DOHH2 (cell line): ENCODE measurements around the gene ABCD3.

ENCODE experiments used
- H3F3A ChIP-seq: fragments of 200-600 bp; sonication (generic), shearing (Covaris generic); 2 replicates; pipeline ENCODE4 v1.6.0; 2016; ENCODE audit warnings: antibody characterized with exemption, mild to moderate bottlenecking; ENCODE audit not compliant: control insufficient read depth, insufficient read depth
- H3K27ac ChIP-seq: fragments of 200-600 bp; sonication (generic); 2 replicates; pipeline ENCODE4 v1.5.1; 2014; ENCODE audit warnings: low read depth, mild to moderate bottlenecking, low read length, moderate library complexity
- H3K27me3 ChIP-seq: fragments of 200-600 bp; sonication (generic); 2 replicates; pipeline ENCODE4 v1.6.1; 2014; ENCODE audit warnings: mild to moderate bottlenecking, low read length, mixed read lengths; ENCODE audit not compliant: control insufficient read depth
- H3K36me3 ChIP-seq: fragments of 200-600 bp; sonication (generic); 2 replicates; pipeline ENCODE4 v1.6.1; 2014; ENCODE audit warnings: mild to moderate bottlenecking, low read length, moderate library complexity, mixed read lengths; ENCODE audit not compliant: control insufficient read depth
- H3K4me1 ChIP-seq: fragments of 200-600 bp; sonication (generic); 2 replicates; pipeline ENCODE4 v1.6.1; 2014; ENCODE audit warnings: mild to moderate bottlenecking, low read length, mixed read lengths; ENCODE audit not compliant: control insufficient read depth
- H3K4me2 ChIP-seq: fragments of 200-600 bp; sonication (generic); 2 replicates; pipeline ENCODE4 v1.6.0; 2014; ENCODE audit warnings: mild to moderate bottlenecking, low read length, moderate library complexity
- H3K4me3 ChIP-seq: fragments of 200-600 bp; sonication (generic); 2 replicates; pipeline ENCODE4 v1.5.1; 2014; ENCODE audit warnings: mild to moderate bottlenecking, low read length, mixed read lengths
- H3K79me2 ChIP-seq: fragments of 200-600 bp; sonication (generic); 2 replicates; pipeline ENCODE4 v1.6.1; 2014; ENCODE audit warnings: mild to moderate bottlenecking, low read length, mixed read lengths; ENCODE audit not compliant: control insufficient read depth
- H3K9me2 ChIP-seq: fragments of 200-600 bp; sonication (generic); replicated peaks from 2 replicates; pipeline ENCODE4 v1.6.1; 2014; ENCODE audit warnings: mild to moderate bottlenecking, low read length, mixed read lengths; ENCODE audit not compliant: control insufficient read depth
- H3K9me3 ChIP-seq: fragments of 200-600 bp; sonication (generic); 2 replicates; pipeline ENCODE4 v1.6.1; 2014; ENCODE audit warnings: antibody characterized with exemption, low read length, mixed read lengths; ENCODE audit not compliant: control insufficient read depth, insufficient read depth
- H4K20me1 ChIP-seq: fragments of 200-600 bp; sonication (generic); 2 replicates; pipeline ENCODE4 v1.6.0; 2014; ENCODE audit warnings: low read depth, mild to moderate bottlenecking, antibody characterized with exemption, low read length, moderate library complexity; ENCODE audit not compliant: control insufficient read depth, insufficient read depth
- EZH2phosphoT487 ChIP-seq: fragments of 200-600 bp; sonication (generic); IDR thresholded peaks from 2 replicates; pipeline ENCODE4 v1.6.1; 2017; ENCODE audit warnings: borderline replicate concordance, mild to moderate bottlenecking, antibody characterized with exemption, low read length, moderate library complexity, mixed read lengths
- TF ChIP-seq, protein P1 (sequence below): fragments of 200-600 bp; sonication (generic); IDR thresholded peaks from one replicate; pipeline ENCODE4 v1.5.1; 2014; ENCODE audit warnings: antibody characterized with exemption, mild to moderate bottlenecking, low read depth, low read length; ENCODE audit not compliant: poor library complexity, severe bottlenecking

ABCD3 gene

DNA sequence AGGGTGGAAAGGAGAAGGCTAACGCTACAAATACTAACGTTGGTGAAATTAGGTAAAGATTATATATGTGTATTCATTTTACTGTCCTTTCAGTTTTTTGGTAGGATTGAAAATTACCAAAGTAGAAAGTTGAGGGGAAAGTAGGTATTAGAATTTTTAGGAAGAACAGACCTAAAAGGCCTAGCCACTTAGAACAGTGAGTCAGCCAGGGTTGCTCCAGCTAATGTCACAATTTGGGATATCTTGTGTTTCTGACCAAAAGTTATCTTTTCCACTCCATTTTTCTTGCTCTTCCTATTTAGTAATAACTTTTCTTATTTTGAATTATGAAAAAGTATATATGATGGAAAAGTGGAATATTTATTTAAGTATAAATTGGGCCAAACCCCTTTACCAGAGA is 83.2 kb downstream of the ABCD3 start:
- no peaks in the 10 kb centered on the region for H3K4me1 ChIP-seq
- no peak overlapping the region for H3K27ac ChIP-seq
- no peaks in the 10 kb centered on the region for H3K9me3 ChIP-seq
- peaks cover 29% of the 10 kb centered on the region for H3K36me3 ChIP-seq
- no peaks in the 10 kb centered on the region for H3F3A ChIP-seq
- H4K20me1 ChIP-seq, result no peaks in the 10 kb centered on the region
- H3K27me3 ChIP-seq, result no peaks in the 10 kb centered on the region
- H3K79me2 ChIP-seq, result no peaks in the 10 kb centered on the region
- TF ChIP-seq EZH2phosphoT487, result no peak
- TF ChIP-seq, protein P1, sequence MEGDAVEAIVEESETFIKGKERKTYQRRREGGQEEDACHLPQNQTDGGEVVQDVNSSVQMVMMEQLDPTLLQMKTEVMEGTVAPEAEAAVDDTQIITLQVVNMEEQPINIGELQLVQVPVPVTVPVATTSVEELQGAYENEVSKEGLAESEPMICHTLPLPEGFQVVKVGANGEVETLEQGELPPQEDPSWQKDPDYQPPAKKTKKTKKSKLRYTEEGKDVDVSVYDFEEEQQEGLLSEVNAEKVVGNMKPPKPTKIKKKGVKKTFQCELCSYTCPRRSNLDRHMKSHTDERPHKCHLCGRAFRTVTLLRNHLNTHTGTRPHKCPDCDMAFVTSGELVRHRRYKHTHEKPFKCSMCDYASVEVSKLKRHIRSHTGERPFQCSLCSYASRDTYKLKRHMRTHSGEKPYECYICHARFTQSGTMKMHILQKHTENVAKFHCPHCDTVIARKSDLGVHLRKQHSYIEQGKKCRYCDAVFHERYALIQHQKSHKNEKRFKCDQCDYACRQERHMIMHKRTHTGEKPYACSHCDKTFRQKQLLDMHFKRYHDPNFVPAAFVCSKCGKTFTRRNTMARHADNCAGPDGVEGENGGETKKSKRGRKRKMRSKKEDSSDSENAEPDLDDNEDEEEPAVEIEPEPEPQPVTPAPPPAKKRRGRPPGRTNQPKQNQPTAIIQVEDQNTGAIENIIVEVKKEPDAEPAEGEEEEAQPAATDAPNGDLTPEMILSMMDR, result no peak
- H3K4me2 ChIP-seq, result no peak overlapping the region
- H3K9me2 ChIP-seq, result no peaks in the 10 kb centered on the region
- H3K4me3 ChIP-seq, result no peak overlapping the region

DNA sequence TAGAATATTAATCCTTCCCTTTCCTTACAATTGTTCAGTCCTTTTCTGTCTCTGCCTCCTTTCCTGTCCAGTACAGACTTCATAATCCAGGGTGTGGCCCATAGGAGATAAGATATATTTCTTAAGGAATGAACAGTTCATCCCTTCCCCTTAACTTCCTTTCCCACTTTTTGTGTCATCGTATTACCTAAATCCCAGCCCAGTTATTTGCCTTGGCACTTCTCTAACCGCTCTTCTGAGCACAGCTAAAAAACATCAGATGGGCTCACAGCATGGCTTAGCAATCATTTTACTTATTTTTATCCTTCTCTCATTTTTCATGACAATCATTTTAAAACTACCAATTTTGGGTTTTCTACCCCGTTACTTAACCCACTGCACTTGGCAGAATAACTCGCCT is 83.7 kb downstream of the ABCD3 start:
- Histone ChIP-seq H3K27ac (no peak overlapping the region), H3K36me3 (peaks cover 30% of the 10 kb centered on the region), H3K4me2 (no peak overlapping the region), H3K4me3 (no peak overlapping the region), H4K20me1 (no peaks in the 10 kb centered on the region), H3K79me2 (no peaks in the 10 kb centered on the region), H3K9me2 (no peaks in the 10 kb centered on the region), H3K4me1 (no peaks in the 10 kb centered on the region), H3F3A (no peaks in the 10 kb centered on the region), H3K9me3 (no peaks in the 10 kb centered on the region), H3K27me3 (no peaks in the 10 kb centered on the region)
- TF ChIP-seq, protein P1, result no peak
- TF ChIP-seq EZH2phosphoT487, result no peak

DNA sequence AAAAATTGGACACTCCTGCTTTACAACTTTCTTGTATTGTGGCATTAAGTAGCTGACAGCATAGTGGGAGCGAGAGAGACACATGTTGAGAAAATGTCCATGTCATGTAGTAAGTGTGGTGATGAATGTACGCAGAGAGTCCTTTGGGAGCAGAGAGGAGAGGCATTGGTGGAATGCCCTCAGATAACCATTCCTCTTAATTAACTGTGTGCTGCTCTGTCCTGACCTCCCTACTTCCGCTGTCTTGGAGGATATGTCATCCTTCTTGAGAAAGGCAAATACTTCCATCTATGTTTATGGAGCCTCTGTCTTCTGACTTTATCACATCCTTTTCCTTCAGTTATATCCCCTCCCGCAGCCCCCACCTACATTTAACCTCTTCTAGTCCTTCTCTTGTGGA is 85.0 kb downstream of the ABCD3 start:
- Histone ChIP-seq H4K20me1 (no peaks in the 10 kb centered on the region), H3K4me2 (no peak overlapping the region), H3F3A (no peaks in the 10 kb centered on the region), H3K27me3 (no peaks in the 10 kb centered on the region), H3K9me2 (no peaks in the 10 kb centered on the region), H3K4me3 (no peak overlapping the region), H3K27ac (no peak overlapping the region), H3K9me3 (no peaks in the 10 kb centered on the region), H3K36me3 (peaks cover 30% of the 10 kb centered on the region), H3K4me1 (no peaks in the 10 kb centered on the region), H3K79me2 (no peaks in the 10 kb centered on the region)
- TF ChIP-seq, protein P1, result no peak
- TF ChIP-seq EZH2phosphoT487, result no peak

DNA sequence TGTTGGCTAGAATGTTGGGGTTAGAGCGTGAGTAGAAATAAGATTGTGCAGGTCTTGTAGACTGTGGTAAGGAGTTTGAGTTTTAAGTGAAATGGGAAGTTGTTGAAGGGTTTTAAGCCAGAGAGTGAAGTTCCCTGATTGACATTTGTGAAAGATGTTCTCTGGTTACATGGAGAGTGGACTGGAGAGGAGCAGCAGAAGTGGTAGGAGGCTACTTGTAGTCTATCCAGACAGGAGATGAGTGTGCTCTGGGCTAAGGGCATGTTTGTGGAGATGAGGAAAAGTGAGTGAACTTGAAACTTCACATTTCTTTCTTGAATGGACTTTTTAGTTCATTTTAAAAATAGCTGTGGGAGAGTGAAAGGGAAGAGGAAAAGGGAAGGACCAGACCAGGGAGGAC is 86.4 kb downstream of the ABCD3 start:
- Histone ChIP-seq H3K4me1 (no peaks in the 10 kb centered on the region), H3K4me2 (no peak overlapping the region), H3K36me3 (peaks cover 18% of the 10 kb centered on the region), H3K27me3 (no peaks in the 10 kb centered on the region), H4K20me1 (no peaks in the 10 kb centered on the region), H3F3A (no peaks in the 10 kb centered on the region), H3K9me2 (no peaks in the 10 kb centered on the region), H3K27ac (no peak overlapping the region), H3K79me2 (no peaks in the 10 kb centered on the region), H3K9me3 (no peaks in the 10 kb centered on the region), H3K4me3 (no peak overlapping the region)
- no peak for TF ChIP-seq EZH2phosphoT487
- TF ChIP-seq, protein P1, result no peak
